SU-DHL-6 (cell line): ENCODE measurements around the gene QPRT.
"Not testable (repeated sequence)": the region's sequence is repeated elsewhere in the genome, so short reads cannot be mapped to it uniquely, and the experiment has no call there.

ENCODE experiments used
- H2AFZ ChIP-seq: fragments of 200-600 bp; sonication (generic); 2 replicates; pipeline ENCODE4 v1.6.1; 2014; ENCODE audit warnings: low read depth, mild to moderate bottlenecking, moderate library complexity, mixed read lengths, antibody characterized with exemption, low read length; ENCODE audit not compliant: severe bottlenecking
- H3F3A ChIP-seq: fragments of 200-600 bp; shearing (Covaris generic); 2 replicates; pipeline ENCODE4 v1.6.0; 2016; ENCODE audit warnings: antibody characterized with exemption, mild to moderate bottlenecking; ENCODE audit not compliant: insufficient read depth
- H3K27ac ChIP-seq: fragments of 200-600 bp; sonication (generic); 2 replicates; pipeline ENCODE4 v1.5.1; 2016; ENCODE audit warnings: low read depth, mild to moderate bottlenecking, low read length, moderate library complexity, mixed read lengths
- H3K27me3 ChIP-seq: fragments of 200-600 bp; sonication (generic), shearing (Covaris generic); 2 replicates; pipeline ENCODE4 v1.6.0; 2014; ENCODE audit warnings: mild to moderate bottlenecking, low read length
- H3K36me3 ChIP-seq: fragments of 200-600 bp; sonication (generic); 2 replicates; pipeline ENCODE4 v1.6.1; 2014; ENCODE audit warnings: mild to moderate bottlenecking, low read length, mixed read lengths
- H3K4me2 ChIP-seq: fragments of 300-600, 200-600 bp; shearing (Covaris generic), sonication (generic); 2 replicates; pipeline ENCODE4 v1.6.0; 2014; ENCODE audit warnings: low read length, low read depth, mild to moderate bottlenecking; ENCODE audit not compliant: poor library complexity, severe bottlenecking
- H3K4me3 ChIP-seq: fragments of 200-600 bp; sonication (generic); 2 replicates; pipeline ENCODE4 v1.5.1; 2014; ENCODE audit warnings: antibody characterized with exemption, low read length, mild to moderate bottlenecking, mixed read lengths; ENCODE audit not compliant: insufficient read depth, poor library complexity, severe bottlenecking
- H3K79me2 ChIP-seq: fragments of 200-600 bp; sonication (generic); 2 replicates; pipeline ENCODE4 v1.6.1; 2014; ENCODE audit warnings: mild to moderate bottlenecking, low read length, moderate library complexity; ENCODE audit not compliant: insufficient read depth
- H3K9ac ChIP-seq: fragments of 200-600 bp; sonication (generic); 2 replicates; pipeline ENCODE4 v1.7.0; 2014; ENCODE audit warnings: mild to moderate bottlenecking, low read length
- H3K9me2 ChIP-seq: fragments of 200-600 bp; sonication (generic); replicated peaks from 2 replicates; pipeline ENCODE4 v1.6.1; 2014; ENCODE audit warnings: low read length; ENCODE audit not compliant: insufficient read depth
- H3K9me3 ChIP-seq: fragments of 200-600 bp; sonication (generic); 2 replicates; pipeline ENCODE4 v1.6.1; 2014; ENCODE audit warnings: low read length, mixed read lengths; ENCODE audit not compliant: insufficient read depth
- H4K20me1 ChIP-seq: fragments of 200-600 bp; sonication (generic); 2 replicates; pipeline ENCODE4 v1.6.1; 2014; ENCODE audit warnings: low read depth, mild to moderate bottlenecking, antibody characterized with exemption, low read length, moderate library complexity, mixed read lengths
- EZH2phosphoT487 ChIP-seq: fragments of 200-600 bp; sonication (generic), shearing (Covaris generic); conservative IDR thresholded peaks from 2 replicates; pipeline ENCODE4 v1.6.1; 2018; ENCODE audit warnings: mild to moderate bottlenecking, antibody characterized with exemption, low read length, moderate library complexity, mixed read lengths
- TF ChIP-seq, protein P1 (sequence below): fragments of 200-600 bp; sonication (generic); IDR thresholded peaks from one replicate; pipeline ENCODE4 v1.5.1; 2017; ENCODE audit warnings: antibody characterized with exemption, mild to moderate bottlenecking, low read length, moderate library complexity; ENCODE audit not compliant: insufficient read depth, poor library complexity, severe bottlenecking

QPRT gene

GRCh38 chr16:29663807-29664090 lies 15.2 kb upstream of the QPRT start:
- H3K27me3 ChIP-seq = no peaks in the 10 kb centered on the region
- no peak overlapping the region for H3K27ac ChIP-seq
- no peaks in the 10 kb centered on the region for H3K9me2 ChIP-seq
- H4K20me1 ChIP-seq = no peaks in the 10 kb centered on the region
- H3K79me2 ChIP-seq = no peaks in the 10 kb centered on the region
- H3K9me3 ChIP-seq = no peaks in the 10 kb centered on the region
- H3K9ac ChIP-seq = peak overlapping the region; percentile 35; the same call in 1 of the 2 replicates
- peak overlapping the region; percentile 32 for H3K4me2 ChIP-seq
- H3F3A ChIP-seq = no peaks in the 10 kb centered on the region
- no peak overlapping the region for H3K4me3 ChIP-seq
- H2AFZ ChIP-seq = no peak overlapping the region
- no peaks in the 10 kb centered on the region for H3K36me3 ChIP-seq
- TF ChIP-seq, protein P1, sequence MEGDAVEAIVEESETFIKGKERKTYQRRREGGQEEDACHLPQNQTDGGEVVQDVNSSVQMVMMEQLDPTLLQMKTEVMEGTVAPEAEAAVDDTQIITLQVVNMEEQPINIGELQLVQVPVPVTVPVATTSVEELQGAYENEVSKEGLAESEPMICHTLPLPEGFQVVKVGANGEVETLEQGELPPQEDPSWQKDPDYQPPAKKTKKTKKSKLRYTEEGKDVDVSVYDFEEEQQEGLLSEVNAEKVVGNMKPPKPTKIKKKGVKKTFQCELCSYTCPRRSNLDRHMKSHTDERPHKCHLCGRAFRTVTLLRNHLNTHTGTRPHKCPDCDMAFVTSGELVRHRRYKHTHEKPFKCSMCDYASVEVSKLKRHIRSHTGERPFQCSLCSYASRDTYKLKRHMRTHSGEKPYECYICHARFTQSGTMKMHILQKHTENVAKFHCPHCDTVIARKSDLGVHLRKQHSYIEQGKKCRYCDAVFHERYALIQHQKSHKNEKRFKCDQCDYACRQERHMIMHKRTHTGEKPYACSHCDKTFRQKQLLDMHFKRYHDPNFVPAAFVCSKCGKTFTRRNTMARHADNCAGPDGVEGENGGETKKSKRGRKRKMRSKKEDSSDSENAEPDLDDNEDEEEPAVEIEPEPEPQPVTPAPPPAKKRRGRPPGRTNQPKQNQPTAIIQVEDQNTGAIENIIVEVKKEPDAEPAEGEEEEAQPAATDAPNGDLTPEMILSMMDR = no peak
- TF ChIP-seq EZH2phosphoT487 = no peak

GRCh38 chr16:29664091-29664921 lies 14.7 kb upstream of the QPRT start:
- H3K27ac ChIP-seq = no peak overlapping the region
- H3K9ac ChIP-seq = no peak overlapping the region
- H3K79me2 ChIP-seq = no peaks in the 10 kb centered on the region
- H2AFZ ChIP-seq = no peak overlapping the region
- no peak overlapping the region for H3K4me3 ChIP-seq
- peak overlapping the region; percentile 32 for H3K4me2 ChIP-seq
- H3K36me3 ChIP-seq = no peaks in the 10 kb centered on the region
- no peaks in the 10 kb centered on the region for H4K20me1 ChIP-seq
- no peaks in the 10 kb centered on the region for H3K27me3 ChIP-seq
- TF ChIP-seq, protein P1 = no peak
- no peak for TF ChIP-seq EZH2phosphoT487
- H3K9me3 ChIP-seq = no peaks in the 10 kb centered on the region
- no peaks in the 10 kb centered on the region for H3F3A ChIP-seq
- no peaks in the 10 kb centered on the region for H3K9me2 ChIP-seq

- no peak overlapping the region for H3K4me2 ChIP-seq
- H3K27ac ChIP-seq = no peak overlapping the region
- H4K20me1 ChIP-seq = no peaks in the 10 kb centered on the region
- H3K9me2 ChIP-seq = no peaks in the 10 kb centered on the region
- no peak for TF ChIP-seq EZH2phosphoT487
- H3K9ac ChIP-seq = no peak overlapping the region
- no peak overlapping the region for H2AFZ ChIP-seq
- H3K36me3 ChIP-seq = no peaks in the 10 kb centered on the region
- no peak overlapping the region for H3K4me3 ChIP-seq
- H3K79me2 ChIP-seq = no peaks in the 10 kb centered on the region
- H3F3A ChIP-seq = no peaks in the 10 kb centered on the region
- H3K9me3 ChIP-seq = no peaks in the 10 kb centered on the region
- no peaks in the 10 kb centered on the region for H3K27me3 ChIP-seq
Measured at GRCh38 chr16:29665294-29666077, 13.5 kb upstream of the QPRT start.

- H3K79me2 ChIP-seq, H3K9me3 ChIP-seq, H3K36me3 ChIP-seq, H2AFZ ChIP-seq, H3K9me2 ChIP-seq, H3K27me3 ChIP-seq, H3K4me3 ChIP-seq, H3K27ac ChIP-seq, H3F3A ChIP-seq, H4K20me1 ChIP-seq: not testable (repeated sequence)
- Histone ChIP-seq H3K4me2 (peak overlapping the region; percentile 35), H3K9ac (peak overlapping the region; percentile 18; the same call in 1 of the 2 replicates)
Measured at GRCh38 chr16:29667322-29667610, 11.7 kb upstream of the QPRT start.
